ENCODE results near the gene POLH.

DNA sequence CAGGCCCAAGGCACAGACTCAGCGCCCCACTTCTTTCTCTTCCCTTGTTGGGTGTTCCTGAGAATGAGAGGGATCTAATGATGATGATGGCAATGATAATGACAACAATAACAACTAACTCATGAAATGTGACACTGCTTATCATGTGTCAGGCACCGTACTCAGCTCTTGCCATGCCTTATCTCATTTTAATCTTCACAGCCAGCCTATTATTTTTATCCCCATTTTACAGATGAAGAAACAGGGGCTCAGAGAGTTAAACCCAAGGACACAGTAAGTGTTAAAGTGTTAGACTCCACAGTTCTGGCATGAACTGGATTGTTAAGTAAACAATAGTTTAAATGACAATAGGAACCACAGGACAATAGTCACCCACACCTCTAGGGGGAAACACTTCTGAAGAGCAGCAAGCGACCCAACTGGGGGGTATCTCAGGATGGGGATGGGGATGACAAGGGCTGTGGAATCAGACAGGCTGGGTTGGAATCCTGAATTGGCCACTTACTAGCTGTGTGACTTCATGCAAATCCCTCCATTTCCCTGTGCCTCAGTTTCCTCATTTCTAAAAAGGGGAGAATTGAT lies 81.3 kb downstream of the POLH start:
- TF ChIP-seq CTCF (conservative IDR thresholded peaks at IDR 0.05 in 1 of 2, IDR thresholded peaks at IDR 0.05 in 1 of 2; ENCODE audit: low read depth in 1 of 2, low read length in 2 of 2) (no peak), EZH2 (IDR thresholded peaks at IDR 0.05; ENCODE audit: low read length, missing control alignments) (no peak)

All from fibroblast of lung (primary cell).